Measurements from ENCODE around the gene UBE2S.
"Not testable (repeated sequence)": the region's sequence is repeated elsewhere in the genome, so short reads cannot be mapped to it uniquely, and the experiment has no call there.

The UBE2S gene

DNA sequence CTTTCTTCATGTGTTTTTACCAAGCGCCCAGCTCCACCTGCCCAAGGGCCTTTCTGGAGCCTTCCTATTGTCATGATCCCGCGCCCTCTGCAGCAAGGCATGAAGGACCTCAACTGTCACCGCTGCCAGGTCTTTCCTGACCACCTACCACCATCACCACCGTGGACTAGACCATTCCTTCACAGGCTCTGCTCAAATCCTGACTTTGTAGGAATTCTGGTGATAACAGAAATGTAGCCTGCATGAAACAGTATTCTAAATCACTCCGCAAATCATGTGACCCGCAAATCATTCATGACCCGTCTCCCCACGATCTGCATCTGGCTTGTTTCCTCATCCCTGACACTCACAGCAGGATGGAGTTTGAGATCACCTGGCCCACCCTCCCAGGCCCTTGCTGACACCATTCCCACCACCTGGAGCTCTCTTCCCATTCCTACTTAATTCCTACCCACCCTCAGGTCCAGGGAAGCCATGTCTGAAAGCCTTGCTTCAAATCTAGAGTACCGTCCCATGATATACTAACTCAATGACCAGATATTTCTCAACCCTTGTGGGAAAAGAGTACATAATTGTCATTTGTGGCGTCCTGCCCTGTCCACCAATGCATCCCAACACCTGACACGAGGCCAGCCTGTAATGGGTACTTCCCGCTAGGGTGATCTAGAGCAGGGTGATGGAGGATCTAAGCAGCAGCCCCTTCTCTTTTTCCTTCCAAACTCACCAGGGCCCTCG lies 1.3 kb downstream of the UBE2S start:
- no peak for DNase-seq (ENCODE audit: low spot score)

DNA sequence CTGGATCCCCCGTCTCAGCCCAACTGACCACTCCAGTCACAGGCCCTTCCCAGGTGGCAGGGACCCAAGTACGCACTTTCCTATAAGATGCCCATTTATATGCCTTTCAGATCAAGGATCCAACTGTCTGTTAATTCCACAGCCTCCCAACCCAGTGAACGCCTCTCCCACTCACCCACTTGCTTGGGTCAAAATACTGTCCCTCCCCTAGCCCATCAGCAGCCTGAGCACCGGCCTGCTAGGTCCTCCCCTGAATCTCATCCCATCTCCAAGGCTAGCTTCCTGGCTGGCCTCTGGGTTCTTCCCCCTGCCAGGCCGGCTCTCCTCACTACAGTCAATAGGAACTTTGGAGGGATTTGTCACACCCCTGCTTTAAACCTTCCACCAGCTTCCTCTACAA lies 1.9 kb downstream of the UBE2S start:
- DNase-seq (ENCODE audit: low spot score) = no peak

DNA sequence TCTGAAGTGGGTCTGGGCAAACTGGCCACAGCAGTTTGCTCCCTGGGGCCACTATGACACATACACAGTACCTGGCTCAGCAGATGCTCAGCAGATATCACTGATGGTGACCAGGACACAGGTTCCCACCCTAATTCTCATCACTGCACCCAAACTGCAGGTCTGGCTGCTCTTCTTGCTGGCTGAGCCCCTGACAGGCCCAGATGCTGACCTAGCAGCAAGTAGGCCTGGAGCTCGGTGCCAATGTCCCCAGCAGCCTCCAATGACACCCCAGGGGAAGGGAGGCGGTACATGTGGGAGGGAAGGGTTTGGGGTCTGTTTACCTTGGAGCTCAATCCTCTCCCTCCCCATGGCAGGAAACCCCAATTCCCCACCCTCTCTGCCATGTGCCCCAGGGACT lies 5.1 kb downstream of the UBE2S start:
- DNase-seq (ENCODE audit: low spot score) = no peak

DNA sequence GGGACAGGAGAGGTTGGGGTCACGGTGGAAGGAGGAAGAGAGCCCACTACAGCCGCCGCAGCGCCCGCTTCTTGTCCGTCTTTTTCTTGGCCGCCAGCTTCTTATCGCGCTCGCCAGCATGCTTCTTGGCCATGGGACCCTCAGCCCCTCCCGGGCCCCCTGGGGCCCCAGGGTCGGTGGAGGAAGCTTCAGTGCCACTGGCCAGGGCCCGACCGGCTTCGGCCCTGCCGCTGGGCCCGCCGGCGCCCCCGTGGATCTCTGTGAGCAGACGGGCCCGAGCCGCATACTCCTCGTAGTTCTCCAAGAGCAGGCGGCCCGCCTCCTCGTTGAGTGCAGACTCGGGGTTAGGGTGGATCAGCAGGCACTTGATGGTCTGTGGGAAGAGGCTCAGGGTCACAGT lies 6.2 kb downstream of the UBE2S start:
- not testable (repeated sequence) for DNase-seq (ENCODE audit: low spot score)

DNA sequence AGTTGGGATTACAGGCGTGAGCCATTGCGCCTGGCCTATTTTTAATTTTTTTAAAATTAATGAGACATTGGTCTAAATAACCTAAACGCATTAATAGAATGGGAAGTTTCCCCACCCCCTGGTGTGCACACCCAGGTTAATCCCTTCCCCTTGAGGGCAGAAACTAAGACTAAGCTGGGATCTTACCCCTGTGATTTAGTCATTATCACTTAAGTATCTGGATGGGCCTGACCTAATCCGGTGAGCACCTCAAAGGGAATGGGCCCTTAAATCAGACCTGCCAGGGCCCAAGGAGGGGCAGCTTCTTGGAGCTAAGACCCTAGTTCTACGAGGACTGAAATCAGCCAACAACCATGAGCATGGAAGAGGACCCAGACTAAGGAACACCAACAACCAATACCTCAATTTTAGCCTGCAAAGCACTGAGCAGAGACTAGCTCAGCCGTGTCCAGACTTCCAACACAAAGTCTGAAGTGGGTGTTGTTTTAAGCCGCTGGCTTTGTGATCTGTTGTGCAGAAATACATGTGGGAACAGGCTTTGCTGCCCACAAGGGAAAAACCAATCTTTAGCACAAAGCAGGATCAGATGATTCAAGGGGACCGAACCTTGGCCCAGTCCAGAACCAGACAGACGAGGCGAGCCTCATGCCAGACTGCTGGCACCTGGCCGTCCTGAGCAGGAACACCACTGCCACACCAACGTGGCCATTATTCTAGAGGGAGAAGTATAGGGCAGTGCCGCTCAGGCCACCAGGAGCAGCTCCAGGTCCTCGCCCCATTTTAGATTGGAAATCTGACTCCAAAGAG lies 7.1 kb downstream of the UBE2S start:
- DNase-seq (ENCODE audit: low spot score) = no peak

DNA sequence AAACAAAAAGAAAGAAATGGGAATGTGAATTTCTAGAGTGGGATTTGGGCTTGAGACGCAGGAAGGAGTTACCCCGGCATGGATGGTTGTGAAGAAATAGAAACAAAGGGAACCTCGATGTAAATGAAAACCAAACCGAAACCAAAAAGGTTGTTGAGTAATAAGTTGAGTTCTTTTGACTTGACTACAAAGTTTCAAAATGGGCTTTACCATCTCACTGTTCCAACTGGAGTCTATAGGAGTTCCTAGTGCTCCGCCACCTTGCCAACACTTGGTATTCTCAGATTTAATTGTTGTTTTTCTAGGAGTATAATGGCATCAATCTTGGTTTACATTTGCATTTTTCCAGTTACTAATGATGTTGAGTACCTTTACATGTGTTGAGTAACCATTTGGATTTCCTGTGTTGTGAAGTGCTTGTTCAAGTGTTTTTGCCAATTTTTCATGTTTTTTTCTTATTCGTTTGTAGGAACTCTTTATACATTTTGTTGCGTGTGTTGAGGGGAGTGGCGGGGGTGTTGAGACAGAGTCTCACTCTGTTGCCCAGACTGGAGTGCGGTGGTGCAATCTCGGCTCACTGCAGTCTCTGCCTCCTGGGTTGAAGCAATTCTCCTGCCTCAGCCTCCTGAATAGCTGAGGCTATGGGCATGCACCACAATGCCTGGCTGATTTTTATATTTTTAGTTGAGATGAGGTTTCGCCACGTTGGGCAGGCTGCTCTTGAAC lies 9.2 kb downstream of the UBE2S start:
- DNase-seq (ENCODE audit: low spot score) = no peak

DNA sequence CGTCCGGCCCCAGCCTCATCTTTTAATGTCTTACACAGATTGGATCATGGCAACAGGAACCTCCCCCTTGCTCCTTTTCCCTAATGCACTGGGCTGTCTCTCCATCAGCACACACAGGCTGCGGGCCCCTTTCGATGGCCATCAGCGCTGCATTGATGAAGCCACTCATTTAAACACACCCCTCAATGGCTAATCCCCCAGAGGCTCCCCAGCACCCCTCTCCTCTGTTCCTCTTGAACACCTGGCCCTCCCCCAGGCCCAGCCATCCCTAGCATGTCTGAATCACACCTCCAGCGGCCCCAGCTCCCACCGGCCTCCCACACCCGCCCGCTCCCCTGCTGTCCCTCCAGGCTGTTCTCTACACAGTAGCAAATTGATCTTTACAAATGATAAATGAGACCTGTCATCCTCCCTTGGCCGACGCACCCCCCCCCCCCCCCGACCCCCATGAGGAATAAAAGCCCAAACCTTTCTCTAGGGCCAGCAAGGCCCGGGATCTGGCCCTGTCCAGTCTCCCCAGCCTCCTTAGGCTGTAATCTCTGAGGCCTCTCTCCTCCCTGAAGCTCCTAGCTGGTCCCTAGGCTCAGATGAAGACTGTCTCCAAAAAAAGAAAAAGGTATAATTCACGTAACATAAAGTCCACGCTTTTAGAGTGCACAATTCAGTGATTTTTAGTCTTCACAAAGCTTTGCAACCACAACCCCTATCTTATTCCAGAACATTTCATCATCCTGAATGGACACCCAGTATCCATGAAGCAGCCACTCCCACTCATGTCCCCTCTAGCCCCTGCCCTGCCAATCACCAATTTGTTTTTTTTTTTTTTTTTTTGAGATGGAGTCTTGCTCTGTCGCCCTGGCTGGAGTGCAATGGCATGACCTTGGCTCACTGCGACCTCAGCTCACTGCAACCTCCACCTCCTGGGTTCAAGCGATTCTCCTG lies 14.5 kb downstream of the UBE2S start:
- no peak for DNase-seq (ENCODE audit: low spot score)

DNA sequence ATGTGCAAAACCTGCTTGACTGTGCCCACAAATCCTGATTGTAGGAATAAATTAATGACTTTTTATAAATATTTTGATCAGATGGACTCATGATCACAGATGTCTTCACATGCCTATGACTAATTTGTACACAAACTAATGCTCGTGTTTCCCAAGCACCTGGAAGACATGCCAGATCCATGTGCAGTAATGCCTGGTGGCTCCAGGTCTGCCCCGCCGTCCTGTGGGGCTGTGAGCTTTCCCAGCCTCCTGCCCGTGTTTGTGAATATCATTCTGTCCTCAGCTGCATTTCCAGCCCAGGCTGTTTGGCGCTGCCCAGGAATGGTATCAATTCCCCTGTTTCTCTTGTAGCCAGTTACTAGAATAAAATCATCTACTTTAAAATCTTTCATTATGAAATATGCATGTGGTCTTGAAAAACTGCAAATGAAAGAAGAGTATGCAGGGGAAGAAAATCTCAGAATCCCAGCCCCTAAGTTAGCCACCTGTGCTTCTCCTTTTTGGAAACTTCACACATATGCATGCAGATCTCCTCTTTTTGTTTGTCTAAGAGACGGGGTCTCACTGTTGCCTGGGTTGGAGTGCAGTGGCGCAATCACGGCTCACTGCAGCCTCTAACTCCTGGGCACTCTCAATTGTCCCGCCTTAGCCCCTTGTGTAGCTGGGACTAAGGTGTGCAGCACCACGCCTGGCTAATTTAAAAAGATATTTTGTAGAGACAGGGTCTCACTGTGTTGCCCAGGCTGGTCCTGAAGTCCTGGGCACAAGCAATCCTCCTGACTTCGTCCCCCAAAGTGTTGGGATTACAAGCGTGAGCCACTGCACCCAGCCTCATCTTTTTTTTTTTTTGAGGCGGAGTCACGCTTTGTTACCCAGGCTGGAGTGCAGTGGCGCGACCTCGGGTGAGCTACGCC lies 15.6 kb downstream of the UBE2S start:
- no peak for DNase-seq (ENCODE audit: low spot score)

DNA sequence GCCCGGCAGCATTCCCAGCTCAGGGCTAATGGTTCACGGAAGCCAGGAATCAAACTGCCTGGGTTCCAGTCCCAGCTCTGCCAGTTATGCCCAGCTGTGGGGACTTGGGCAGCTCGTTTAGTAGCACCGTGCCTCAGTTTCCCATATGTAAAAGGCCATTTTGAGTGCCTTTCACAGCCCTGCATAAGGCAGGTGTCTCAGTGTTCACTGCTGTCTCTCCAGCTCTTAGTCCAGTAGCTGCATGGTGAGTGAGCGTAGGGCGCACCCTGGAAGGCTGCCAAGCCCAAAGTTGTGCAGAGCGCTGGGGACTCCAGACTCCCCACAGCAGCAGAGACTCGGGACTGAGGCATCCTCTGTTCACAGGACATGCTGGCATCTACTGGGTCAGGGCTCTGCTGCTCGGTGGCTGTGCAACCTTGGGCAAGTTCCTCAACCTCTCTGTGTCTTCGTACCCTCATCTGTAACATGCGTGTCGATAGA lies 16.4 kb downstream of the UBE2S start:
- DNase-seq (ENCODE audit: low spot score) = no peak

DNA sequence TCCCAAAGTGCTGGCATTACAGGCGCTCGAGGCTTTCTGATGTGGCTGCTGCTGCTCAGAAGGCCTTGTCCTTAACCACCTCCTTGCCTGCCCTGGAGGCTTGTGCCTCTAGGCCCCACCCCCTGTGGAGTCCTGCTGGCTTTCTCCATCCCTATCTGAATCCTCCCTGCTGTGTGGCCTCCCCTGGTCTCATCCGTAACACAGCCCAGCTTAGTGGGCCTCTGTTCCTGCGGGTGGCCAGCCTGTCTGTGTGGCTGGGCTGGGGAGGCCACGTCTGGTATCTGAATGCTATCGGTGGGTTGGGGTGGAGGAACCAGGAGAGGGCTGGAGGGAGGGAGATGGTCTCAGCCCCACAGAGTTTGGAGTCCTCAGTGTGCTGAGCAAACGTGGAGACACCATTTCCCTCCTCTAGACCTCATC lies 17.1 kb downstream of the UBE2S start:
- no peak for DNase-seq (ENCODE audit: low spot score)

DNA sequence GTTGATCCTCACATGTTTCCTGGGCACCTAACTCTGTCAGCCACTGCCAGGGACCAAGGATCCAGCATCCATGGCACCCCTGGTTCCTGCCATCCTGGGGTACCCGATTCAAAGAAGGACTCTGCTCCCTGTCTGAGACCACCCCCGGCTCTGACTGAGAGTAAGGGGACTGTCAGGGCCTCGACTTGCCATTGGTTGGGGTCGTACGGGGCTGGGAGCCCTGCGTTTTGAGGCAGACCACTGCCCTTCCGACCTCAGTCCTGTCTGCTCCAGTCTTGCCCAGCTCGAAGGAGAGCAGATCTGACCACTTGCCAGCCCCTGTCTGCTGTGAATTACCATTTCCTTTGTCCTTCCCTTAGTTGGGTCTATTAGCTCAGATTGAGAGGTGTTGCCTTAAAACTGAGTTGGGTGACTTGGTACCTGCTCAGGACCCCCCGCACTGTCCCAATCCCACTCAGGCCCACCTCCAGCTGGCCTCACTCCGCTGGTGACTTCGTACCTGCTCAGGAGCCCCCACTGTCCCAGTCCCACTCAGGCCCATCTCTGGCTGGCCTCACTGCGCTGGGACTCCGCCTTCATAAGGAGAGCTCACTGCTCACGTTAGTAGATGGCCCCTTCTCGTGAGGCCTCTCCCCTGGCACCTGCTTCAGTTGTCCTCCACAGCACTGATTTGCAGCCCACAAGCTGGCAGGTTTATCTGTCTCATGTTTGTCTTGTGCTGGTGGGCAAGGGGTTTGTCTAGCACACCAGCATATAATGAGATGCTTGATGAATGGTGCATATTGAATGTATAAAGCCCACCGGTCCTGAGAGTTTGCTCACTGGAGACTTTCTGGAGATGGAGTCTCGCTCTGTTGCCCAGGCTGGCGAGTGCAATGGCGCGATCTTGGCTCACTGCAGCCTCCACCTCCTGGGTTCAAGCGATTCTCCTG lies 17.9 kb downstream of the UBE2S start:
- no peak for DNase-seq (ENCODE audit: low spot score)

DNA sequence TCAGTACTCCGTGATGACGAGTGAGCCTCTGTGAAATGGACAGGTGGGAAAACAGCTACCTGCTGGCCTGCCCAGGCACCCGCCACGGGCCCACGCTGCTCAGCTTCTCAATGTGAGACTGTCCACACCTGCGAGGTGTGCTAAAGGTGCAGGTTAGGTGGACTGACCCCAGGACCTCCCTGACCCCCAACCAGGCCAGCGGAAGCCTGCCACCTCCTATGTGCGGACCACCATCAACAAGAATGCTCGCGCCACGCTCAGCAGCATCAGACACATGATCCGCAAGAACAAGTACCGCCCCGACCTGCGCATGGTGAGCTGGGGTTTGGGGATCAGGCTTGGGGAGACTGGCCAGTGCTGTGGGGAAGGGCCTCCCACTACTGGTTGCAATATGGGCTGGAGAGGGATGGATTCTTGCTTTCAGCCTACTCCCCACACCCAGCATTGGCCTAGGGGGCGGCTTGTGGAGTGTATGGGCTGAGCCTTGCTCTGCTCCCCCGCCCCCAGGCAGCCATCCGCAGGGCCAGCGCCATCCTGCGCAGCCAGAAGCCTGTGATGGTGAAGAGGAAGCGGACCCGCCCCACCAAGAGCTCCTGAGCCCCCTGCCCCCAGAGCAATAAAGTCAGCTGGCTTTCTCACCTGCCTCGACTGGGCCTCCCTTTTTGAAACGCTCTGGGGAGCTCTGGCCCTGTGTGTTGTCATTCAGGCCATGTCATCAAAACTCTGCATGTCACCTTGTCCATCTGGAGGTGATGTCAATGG lies 19.7 kb downstream of the UBE2S start:
- no peak for DNase-seq (ENCODE audit: low spot score)

DNA sequence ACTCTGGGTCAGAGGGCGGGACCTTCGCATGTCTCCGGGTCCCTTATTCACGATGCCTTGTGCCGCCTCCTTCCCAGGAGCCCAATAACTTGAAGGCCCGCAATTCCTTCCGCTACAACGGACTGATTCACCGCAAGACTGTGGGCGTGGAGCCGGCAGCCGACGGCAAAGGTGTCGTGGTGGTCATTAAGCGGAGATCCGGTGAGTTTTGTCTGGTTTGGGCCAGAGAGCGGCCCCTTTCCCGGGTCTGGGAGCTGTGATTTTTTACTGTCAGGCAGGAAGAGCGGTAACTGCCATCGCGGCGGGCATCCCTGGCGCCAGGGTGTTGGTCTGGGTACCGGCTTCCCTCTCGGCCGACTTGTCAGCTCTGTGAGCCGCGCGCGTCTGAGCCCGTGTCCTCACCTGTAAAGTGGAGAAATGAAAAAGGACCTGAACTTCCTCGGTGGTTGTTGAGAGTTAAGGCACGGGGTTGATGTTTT lies 21.1 kb downstream of the UBE2S start:
- no peak for DNase-seq (ENCODE audit: low spot score)

DNA sequence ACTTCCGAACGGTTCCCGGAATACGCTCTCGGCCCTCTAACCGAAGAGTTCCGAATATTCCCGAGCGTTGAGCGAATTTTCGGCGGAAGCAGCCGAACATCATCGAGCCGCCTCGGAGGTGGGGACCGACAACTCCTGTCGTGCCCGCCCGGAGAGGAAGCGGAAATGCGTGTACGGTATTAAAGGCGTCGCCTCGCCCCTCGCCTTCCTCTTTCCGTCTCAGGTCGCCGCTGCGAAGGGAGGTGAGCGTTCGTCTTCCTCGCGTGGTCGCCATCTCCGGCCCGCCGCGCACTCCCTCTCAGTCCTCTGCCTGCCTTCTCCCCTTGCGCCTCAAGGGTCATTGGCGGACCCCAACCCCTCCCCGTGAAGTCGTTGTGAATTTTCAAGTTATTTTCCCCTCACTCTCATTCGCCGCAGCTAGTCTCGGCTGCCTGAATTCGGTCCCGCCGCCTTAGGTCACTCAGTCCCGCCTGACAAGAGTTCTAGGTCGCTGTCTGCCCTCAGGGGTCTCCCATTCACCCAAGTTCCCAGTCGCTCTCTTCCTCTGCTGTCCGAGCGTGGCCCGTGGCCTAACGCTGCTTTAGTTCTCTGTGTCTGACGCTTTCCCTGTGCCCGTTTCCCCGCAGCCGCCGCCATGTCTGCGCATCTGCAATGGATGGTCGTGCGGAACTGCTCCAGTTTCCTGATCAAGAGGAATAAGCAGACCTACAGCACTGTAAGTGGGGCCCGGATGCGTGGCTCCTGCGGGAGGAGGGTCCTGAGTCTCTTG lies 21.7 kb downstream of the UBE2S start, which contains the start of gene RPL28:
Gene RPL28, plus strand, starts transcription at position 209 of the 769 bp plus-strand sequence. Its CDS starts 426 bp downstream, at position 635.
- DNase-seq (ENCODE audit: low spot score) = peak; percentile 99

DNA sequence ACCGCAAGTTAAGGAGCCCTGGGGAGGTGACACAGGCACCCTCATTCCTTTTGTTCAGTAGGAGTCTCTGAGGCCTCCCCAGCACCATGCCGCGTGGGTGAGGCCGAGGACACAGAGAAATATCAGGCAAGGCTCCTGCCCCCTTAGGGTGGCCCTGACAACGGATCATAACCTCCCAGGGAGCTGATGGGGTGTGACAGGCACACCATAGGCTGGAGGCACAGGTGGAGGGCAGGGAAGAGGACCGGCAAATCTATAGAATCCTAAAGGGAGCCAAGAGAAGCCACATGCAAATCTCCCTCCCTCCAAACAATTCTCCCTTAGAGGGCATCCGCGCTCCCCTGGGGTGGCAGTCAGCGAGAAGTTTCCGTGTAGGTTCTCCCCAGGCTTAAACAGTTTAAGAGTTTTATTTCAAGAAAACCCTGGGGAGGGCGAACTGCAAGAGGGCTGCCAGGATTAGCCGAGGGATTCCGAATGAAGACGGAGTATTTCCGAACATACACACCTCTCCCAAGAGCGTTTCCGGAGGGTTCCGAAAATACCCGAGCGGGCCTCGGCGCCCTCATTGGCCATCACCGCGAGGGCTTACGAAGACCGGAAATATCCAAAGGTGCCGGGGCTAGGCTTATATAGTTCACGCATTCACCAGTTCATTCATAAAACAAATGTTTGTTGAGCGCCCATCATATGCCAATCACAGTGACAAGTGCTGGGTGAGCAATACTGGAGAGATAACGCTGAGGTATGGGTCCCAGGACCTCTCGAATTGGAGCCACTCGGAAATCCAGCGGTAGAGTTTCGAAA lies 22.5 kb downstream of the UBE2S start:
- DNase-seq (ENCODE audit: low spot score) = peak; percentile 94

DNA sequence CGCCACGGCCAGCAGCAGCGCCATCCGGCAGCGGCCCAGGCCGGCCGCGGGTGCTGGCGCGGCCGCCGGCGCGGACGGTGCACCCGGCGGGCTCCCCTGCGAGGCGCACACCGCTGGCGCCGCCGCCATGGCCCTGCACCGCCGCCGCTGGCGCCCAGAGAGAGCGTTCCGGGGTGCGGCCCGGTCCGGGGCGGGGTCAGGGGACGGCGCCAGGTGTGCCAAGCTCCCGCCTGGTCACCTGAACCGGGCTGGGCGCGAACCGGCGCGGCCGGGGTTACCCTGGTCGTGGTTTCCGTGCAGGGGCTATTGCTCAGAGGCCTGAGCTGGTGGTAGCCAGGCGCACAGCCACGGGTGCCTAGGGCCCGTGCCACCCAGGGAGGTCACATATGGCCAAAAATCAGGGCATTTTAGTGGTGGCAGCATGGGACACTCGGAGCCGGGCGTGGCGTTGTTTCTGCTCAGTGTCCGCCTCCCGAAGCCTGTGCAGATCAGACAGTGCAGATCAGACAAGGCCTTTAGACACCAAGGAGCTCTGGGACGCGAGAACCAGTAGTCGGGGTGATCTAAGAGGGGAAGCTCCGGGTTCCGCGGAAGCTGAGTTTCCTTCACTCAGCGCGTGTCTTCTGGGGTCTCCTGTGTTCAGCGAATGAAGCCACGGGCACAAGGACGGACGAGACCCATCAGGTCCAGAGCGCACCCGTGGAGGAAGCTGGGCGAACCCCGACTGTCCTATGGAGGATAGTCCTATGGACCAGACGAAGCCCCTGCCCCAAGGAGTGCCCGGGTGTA lies 23.3 kb downstream of the UBE2S start, which contains the start of gene TMEM238:
Gene TMEM238, minus strand, starts transcription at position 162 of the 789 bp plus-strand sequence. Its CDS starts 33 bp downstream, at position 129.
- DNase-seq (ENCODE audit: low spot score) = no peak

All from putamen (tissue), 1 donor.